PFSK-1 (cell line): Measurements from ENCODE around the gene TFPT.

Source experiments
- FOXP2 ChIP-seq: optimal IDR thresholded peaks from 2 replicates; pipeline ENCODE3; 2011; ENCODE audit warnings: borderline replicate concordance, control low read depth, inconsistent platforms; ENCODE audit not compliant: insufficient read depth; ENCODE audit errors: extremely low read length, extremely low read depth
- POLR2AphosphoS5 ChIP-seq: IDR thresholded peaks from 2 replicates; pipeline ENCODE4 v1.6.1; 2012; ENCODE audit warnings: low read depth, mild to moderate bottlenecking, control low read depth, low read length, moderate library complexity
- REST ChIP-seq, 2 experiments: IDR thresholded peaks; 2 replicates each; pipeline versions ENCODE4 v1.6.1 to v1.8.0; 2011 to 2012; ENCODE audit warnings: low read depth in 2 of 2, low read length in 2 of 2, control low read depth in 1 of 2, inconsistent platforms in 1 of 2, mild to moderate bottlenecking in 1 of 2, moderate library complexity in 1 of 2; ENCODE audit not compliant: insufficient read depth in 1 of 2
- SIN3A ChIP-seq: IDR thresholded peaks from 2 replicates; pipeline ENCODE4 v1.6.1; 2012; ENCODE audit warnings: mild to moderate bottlenecking, low read length, moderate library complexity, borderline replicate concordance; ENCODE audit not compliant: insufficient read depth
- TAF1 ChIP-seq: IDR thresholded peaks from 2 replicates; pipeline ENCODE4 v1.6.1; 2012; ENCODE audit warnings: low read length, control low read depth, borderline replicate concordance; ENCODE audit not compliant: insufficient read depth

The TFPT gene

GRCh38 chr19:54133312-54133956 is 18.0 kb upstream of the TFPT start:
- TF ChIP-seq REST (IDR thresholded peaks at IDR 0.05; ENCODE audit: insufficient read depth in 1 of 2, low read depth in 2 of 2, low read length in 2 of 2) (no peak), SIN3A (no peak), POLR2AphosphoS5 (no peak), FOXP2 (no peak), TAF1 (no peak)

- TF ChIP-seq SIN3A (no peak), REST (IDR thresholded peaks at IDR 0.05; ENCODE audit: insufficient read depth in 1 of 2, low read depth in 2 of 2, low read length in 2 of 2) (no peak), POLR2AphosphoS5 (no peak), FOXP2 (no peak), TAF1 (no peak)
Measured at GRCh38 chr19:54129617-54129996, 14.2 kb upstream of the TFPT start.

GRCh38 chr19:54128796-54129616 is 13.5 kb upstream of the TFPT start:
- TF ChIP-seq SIN3A (no peak), POLR2AphosphoS5 (no peak), FOXP2 (no peak)

- TF ChIP-seq REST (IDR thresholded peaks at IDR 0.05; ENCODE audit: insufficient read depth in 1 of 2, low read depth in 2 of 2, low read length in 2 of 2) (no peak), FOXP2 (no peak), TAF1 (no peak), SIN3A (no peak), POLR2AphosphoS5 (no peak)
Measured at GRCh38 chr19:54128441-54128725, 12.9 kb upstream of the TFPT start.

- TF ChIP-seq FOXP2 (no peak), POLR2AphosphoS5 (no peak), SIN3A (no peak), TAF1 (no peak), REST (IDR thresholded peaks at IDR 0.05; ENCODE audit: insufficient read depth in 1 of 2, low read depth in 2 of 2, low read length in 2 of 2) (no peak)
Measured at GRCh38 chr19:54127688-54128440, 12.4 kb upstream of the TFPT start.
